GM13977 (cell line): Measurements from ENCODE around the gene FXYD3.

ENCODE experiments used
- DNase-seq: peaks from one replicate; pipeline ENCODE4 v3.0.0; 2012; ENCODE audit warnings: low spot score
- CTCF ChIP-seq: IDR thresholded peaks from 2 replicates; pipeline ENCODE4 v1.5.1; 2012; ENCODE audit warnings: mild to moderate bottlenecking, control low read depth; ENCODE audit not compliant: insufficient read depth; ENCODE audit errors: extremely low read depth, missing control alignments
- in situ Hi-C: fragments of 300-500 bp; cut with MboI; formaldehyde crosslinking; loops from one replicate; pipeline ENCODE4 v1.12.0; 2022; ENCODE audit warnings: low sequenced_read_pairs, low pct_unique_long_range_greater_than_20kb, mixed read lengths, inconsistent platforms; ENCODE audit not compliant: unreplicated experiment

The FXYD3 gene

GRCh38 chr19:35157431-35157830 is 41.8 kb downstream of the FXYD3 start:
- in situ Hi-C loops = no loop called here
- DNase-seq = no peak
- no peak for TF ChIP-seq CTCF

GRCh38 chr19:35159606-35160005 is 44.0 kb downstream of the FXYD3 start:
- in situ Hi-C loops = no loop called here
- DNase-seq = no peak
- TF ChIP-seq CTCF = no peak

GRCh38 chr19:35160629-35161433 is 45.2 kb downstream of the FXYD3 start:
- no peak for TF ChIP-seq CTCF
- no peak for DNase-seq
- in situ Hi-C loops = no loop called here

GRCh38 chr19:35161434-35161743 is 45.8 kb downstream of the FXYD3 start:
- no peak for TF ChIP-seq CTCF
- in situ Hi-C loops = no loop called here

GRCh38 chr19:35162471-35163326 is 47.1 kb downstream of the FXYD3 start:
- DNase-seq = no peak
- in situ Hi-C loops = no loop called here
- TF ChIP-seq CTCF = no peak

More at GRCh38 chr19:35161434-35161743, 45.8 kb downstream of the FXYD3 start:
- DNase-seq = no peak

- DNase-seq = no peak
- TF ChIP-seq CTCF = no peak
- in situ Hi-C loops = no loop called here
Observed at GRCh38 chr19:35164418-35164817, 48.8 kb downstream of the FXYD3 start.
